Cardiac muscle cell (in vitro differentiated cells and primary cell): Measurements from ENCODE around the gene ASB4. TPM values are rescaled to one million over a fixed set of nuclear protein-coding genes. Genes with fewer than 3 reads are reported as not detected.

ENCODE experiments used
- DNase-seq, 2 donors: peaks; one replicate each; pipeline versions ENCODE4 v3.0.0 to v3.0.0-alpha.2; 2010 to 2017; ENCODE audit warnings: low read depth in 1 of 2, low spot score in 1 of 2
- H3K27ac ChIP-seq: fragments of 200-600 bp; sonication (generic); 2 replicates; pipeline ENCODE4 v1.5.1; 2016
- H3K27me3 ChIP-seq: fragments of 200-600 bp; sonication (generic); 2 replicates; pipeline ENCODE4 v1.6.0; 2016; ENCODE audit warnings: control low read depth
- H3K36me3 ChIP-seq: fragments of 200-600 bp; sonication (generic); 2 replicates; pipeline ENCODE4 v1.5.1; 2016; ENCODE audit warnings: control low read depth
- H3K4me1 ChIP-seq: fragments of 200-600 bp; sonication (generic); 2 replicates; pipeline ENCODE4 v1.8.1; 2017; ENCODE audit warnings: low read depth, mild to moderate bottlenecking, mixed run types
- H3K4me3 ChIP-seq: fragments of 200-600 bp; sonication (generic); 2 replicates; pipeline ENCODE4 v1.5.1; 2016; ENCODE audit warnings: mild to moderate bottlenecking
- H3K9me3 ChIP-seq: fragments of 200-600 bp; sonication (generic); 2 replicates; pipeline ENCODE4 v1.5.1; 2017; ENCODE audit warnings: low read depth, mild to moderate bottlenecking, control low read depth
- polyA plus RNA-seq: library from polyadenylated mRNA; unstranded; fragments of >200 nt; fragmentation: Nextera tagmentation; extraction: Ambion mirVana; gene quantifications from 2 replicates; pipeline ENCODE4 v1.2.1, GENCODE V29; 2016
- total RNA-seq: library from RNA; depleted of rRNA; stranded (reverse); fragments of >200 nt; gene quantifications from 2 replicates; pipeline ENCODE4 v1.2.3, GENCODE V29; 2016
- TF ChIP-seq, protein P1 (sequence below): IDR thresholded peaks from 2 replicates; pipeline ENCODE4 v1.5.1; 2012; ENCODE audit warnings: low read depth, mild to moderate bottlenecking, low read length

The ASB4 gene
- total and polyA plus RNA-seq, 2 experiments from 2014 or later, result 0.13 TPM; not detected in 1

DNA sequence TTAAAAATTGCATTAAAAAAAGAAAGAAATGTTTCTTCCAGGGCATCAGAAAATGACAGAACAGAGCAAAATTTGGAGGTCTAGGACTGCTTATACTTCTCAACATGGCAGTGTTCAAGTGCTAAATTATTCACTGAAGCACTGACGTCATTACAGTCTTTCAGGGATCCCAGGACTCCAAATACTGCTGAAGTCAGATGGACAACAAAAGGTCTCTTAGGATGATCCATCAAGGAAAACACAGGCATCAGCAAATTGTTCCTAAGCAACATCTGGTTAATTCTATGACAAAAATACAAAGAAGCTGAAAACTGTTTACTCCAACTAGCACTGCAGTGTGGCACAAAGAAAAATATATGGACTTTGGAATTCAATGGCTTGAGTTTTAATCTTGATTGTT, 58.4 kb downstream of the ASB4 start:
- Histone ChIP-seq H3K4me1 (no peaks in the 10 kb centered on the region), H3K27ac (no peak overlapping the region)
- TF ChIP-seq, protein P1, sequence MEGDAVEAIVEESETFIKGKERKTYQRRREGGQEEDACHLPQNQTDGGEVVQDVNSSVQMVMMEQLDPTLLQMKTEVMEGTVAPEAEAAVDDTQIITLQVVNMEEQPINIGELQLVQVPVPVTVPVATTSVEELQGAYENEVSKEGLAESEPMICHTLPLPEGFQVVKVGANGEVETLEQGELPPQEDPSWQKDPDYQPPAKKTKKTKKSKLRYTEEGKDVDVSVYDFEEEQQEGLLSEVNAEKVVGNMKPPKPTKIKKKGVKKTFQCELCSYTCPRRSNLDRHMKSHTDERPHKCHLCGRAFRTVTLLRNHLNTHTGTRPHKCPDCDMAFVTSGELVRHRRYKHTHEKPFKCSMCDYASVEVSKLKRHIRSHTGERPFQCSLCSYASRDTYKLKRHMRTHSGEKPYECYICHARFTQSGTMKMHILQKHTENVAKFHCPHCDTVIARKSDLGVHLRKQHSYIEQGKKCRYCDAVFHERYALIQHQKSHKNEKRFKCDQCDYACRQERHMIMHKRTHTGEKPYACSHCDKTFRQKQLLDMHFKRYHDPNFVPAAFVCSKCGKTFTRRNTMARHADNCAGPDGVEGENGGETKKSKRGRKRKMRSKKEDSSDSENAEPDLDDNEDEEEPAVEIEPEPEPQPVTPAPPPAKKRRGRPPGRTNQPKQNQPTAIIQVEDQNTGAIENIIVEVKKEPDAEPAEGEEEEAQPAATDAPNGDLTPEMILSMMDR, result no peak

GRCh38 chr7:95545007-95545615, 59.4 kb downstream of the ASB4 start:
- no peaks in the 10 kb centered on the region for H3K36me3 ChIP-seq
- TF ChIP-seq, protein P1, result peak; percentile 92
- DNase-seq, result peak; percentile 40 to 82
- H3K4me3 ChIP-seq, result no peak overlapping the region
- no peak overlapping the region for H3K27ac ChIP-seq
- H3K9me3 ChIP-seq, result no peaks in the 10 kb centered on the region
- H3K27me3 ChIP-seq, result peaks cover 4% of the 10 kb centered on the region
- no peaks in the 10 kb centered on the region for H3K4me1 ChIP-seq

More for the DNA sequence above, 58.4 kb downstream of the ASB4 start:
- no peak for DNase-seq
- no peaks in the 10 kb centered on the region for H3K9me3 ChIP-seq
- no peak overlapping the region for H3K4me3 ChIP-seq
- H3K27me3 ChIP-seq, result peaks cover 10% of the 10 kb centered on the region
- no peaks in the 10 kb centered on the region for H3K36me3 ChIP-seq

GRCh38 chr7:95545673-95546072, 59.9 kb downstream of the ASB4 start:
- TF ChIP-seq, protein P1, result no peak
- H3K27ac ChIP-seq, result no peak overlapping the region

GRCh38 chr7:95546647-95547046, 60.9 kb downstream of the ASB4 start:
- DNase-seq, result no peak
- H3K9me3 ChIP-seq, result no peaks in the 10 kb centered on the region
- no peaks in the 10 kb centered on the region for H3K27me3 ChIP-seq
- TF ChIP-seq, protein P1, result no peak
- no peaks in the 10 kb centered on the region for H3K4me1 ChIP-seq
- no peak overlapping the region for H3K27ac ChIP-seq
- H3K36me3 ChIP-seq, result no peaks in the 10 kb centered on the region
- H3K4me3 ChIP-seq, result no peak overlapping the region

More at GRCh38 chr7:95545673-95546072, 59.9 kb downstream of the ASB4 start:
- no peak overlapping the region for H3K4me3 ChIP-seq
- no peak for DNase-seq
- no peaks in the 10 kb centered on the region for H3K9me3 ChIP-seq
- no peaks in the 10 kb centered on the region for H3K4me1 ChIP-seq
- no peaks in the 10 kb centered on the region for H3K36me3 ChIP-seq
- no peaks in the 10 kb centered on the region for H3K27me3 ChIP-seq

GRCh38 chr7:95547361-95548348, 61.9 kb downstream of the ASB4 start:
- no peak overlapping the region for H3K4me3 ChIP-seq
- no peaks in the 10 kb centered on the region for H3K4me1 ChIP-seq
- no peaks in the 10 kb centered on the region for H3K9me3 ChIP-seq
- no peak for DNase-seq
- H3K27me3 ChIP-seq, result no peaks in the 10 kb centered on the region
- TF ChIP-seq, protein P1, result no peak
- no peak overlapping the region for H3K27ac ChIP-seq
- H3K36me3 ChIP-seq, result no peaks in the 10 kb centered on the region
